HepG2 (cell line): ENCODE data around the gene SMYD1. TPM values are rescaled to one million over a fixed set of nuclear protein-coding genes. Genes with fewer than 3 reads are reported as not detected.

Experiments used
- ATAC-seq: fragments of 200-7000 bp; cut with Tn5 transposase; 3 replicates; pipeline ENCODE4 v1.9.1; 2020; ENCODE audit warnings: mild to moderate bottlenecking, moderate library complexity
- BruUV-seq: library from RNA; stranded (reverse); fragments of 400-500 nt; replicated peaks from 2 replicates; lab custom pipeline; 2021; lab: Mats Ljungman, UMichigan
- CTCF ChIA-PET: fragments of 300-600 bp; formaldehyde crosslinking; extraction: SDS; loops from one replicate; lab custom pipeline; 2021; ENCODE audit warnings: low total read pairs, inconsistent platforms, low intra/inter-chr PET ratio; lab: Yijun Ruan, JAX
- POLR2A ChIA-PET: fragments of 350-600 bp; sonication (Branson Sonifier 250); formaldehyde crosslinking; loops from one replicate; lab custom pipeline; 2020; ENCODE audit warnings: antibody characterized with exemption, inconsistent platforms; lab: Yijun Ruan, JAX
- DNase-seq: peaks from one replicate; pipeline ENCODE4 v3.0.0-alpha.2; 2015; ENCODE audit warnings: low spot score
- FAIRE-seq: peaks from 3 replicates; lab custom pipeline; 2011; peaks lifted over from hg19 to GRCh38; lab: Jason Lieb, UNC
- H2AFZ ChIP-seq: one replicate; pipeline ENCODE4 v1.6.1; 2011; ENCODE audit warnings: low read length, inconsistent platforms
- H3K27ac ChIP-seq: fragments of 300-600 bp; 3 replicates; pipeline ENCODE4 v1.8.0; 2011; ENCODE audit warnings: mixed run types, mild to moderate bottlenecking, mixed read lengths, low read length, inconsistent platforms; ENCODE audit not compliant: insufficient read depth; ENCODE audit errors: extremely low read length
- H3K27me3 ChIP-seq, 2 experiments: fragments of 200-600 bp in 1 of 2; 2 replicates in 1 of 2; 3 replicates in 1 of 2; pipeline versions ENCODE4 v1.6.0 to v1.8.0; 2011; ENCODE audit warnings: low read length in 2 of 2, mild to moderate bottlenecking in 2 of 2, moderate library complexity in 2 of 2, inconsistent platforms in 1 of 2; ENCODE audit not compliant: insufficient read depth in 2 of 2, control insufficient read depth in 1 of 2
- H3K36me3 ChIP-seq, 2 experiments: fragments of 200-600 bp in 1 of 2; replicated peaks in 1 of 2; 2 replicates in 1 of 2; 3 replicates in 1 of 2; pipeline versions ENCODE4 v1.5.1 to v1.8.0; 2011; ENCODE audit warnings: low read length in 2 of 2, inconsistent platforms in 1 of 2; ENCODE audit not compliant: insufficient read depth in 2 of 2, control insufficient read depth in 1 of 2
- H3K4me1 ChIP-seq: 2 replicates; pipeline ENCODE4 v1.5.1; 2012; ENCODE audit warnings: low read length, inconsistent platforms; ENCODE audit not compliant: insufficient read depth
- H3K4me2 ChIP-seq: 2 replicates; pipeline ENCODE4 v1.6.0; 2011; ENCODE audit warnings: low read depth, low read length, inconsistent platforms
- H3K4me3 ChIP-seq, 3 experiments: fragments of 200-600 bp in 1 of 3; sonication (generic), shearing (Covaris generic) in 1 of 3; replicated peaks in 1 of 3; 2 replicates each; pipeline ENCODE4 v1.5.1; 2011 to 2016; ENCODE audit warnings: low read length in 3 of 3, inconsistent platforms in 2 of 3, low read depth in 2 of 3, mild to moderate bottlenecking in 2 of 3, control low read depth in 1 of 3, mixed read lengths in 1 of 3; ENCODE audit not compliant: insufficient read depth in 1 of 3
- H3K79me2 ChIP-seq: one replicate; pipeline ENCODE4 v1.6.1; 2011; ENCODE audit warnings: low read length, inconsistent platforms; ENCODE audit not compliant: insufficient read depth
- H3K9ac ChIP-seq: 2 replicates; pipeline ENCODE4 v1.6.0; 2011; ENCODE audit warnings: mild to moderate bottlenecking, low read depth, low read length, inconsistent platforms; ENCODE audit not compliant: insufficient read depth
- H3K9me3 ChIP-seq: 2 replicates; pipeline ENCODE4 v1.5.1; 2012; ENCODE audit warnings: mild to moderate bottlenecking, low read length
- H4K20me1 ChIP-seq: 2 replicates; pipeline ENCODE4 v1.6.0; 2011; ENCODE audit warnings: inconsistent platforms, mild to moderate bottlenecking, low read length, moderate library complexity; ENCODE audit not compliant: insufficient read depth
- BRF2 ChIP-seq: sonication (generic); formaldehyde crosslinking; IDR thresholded peaks from 2 replicates; pipeline ENCODE4 v1.8.1; 2022; ENCODE audit warnings: mild to moderate bottlenecking, missing genetic modification reagents
- ETV5 ChIP-seq: IDR thresholded peaks from 2 replicates; pipeline ENCODE4 v1.6.1; 2018; ENCODE audit warnings: missing biosample characterization, missing genetic modification reagents, inconsistent platforms, borderline replicate concordance
- FIP1L1 ChIP-seq: fragments of 200-400 bp; formaldehyde crosslinking; IDR thresholded peaks from 2 replicates; pipeline ENCODE4 v1.6.1; 2018; ENCODE audit warnings: low read depth, mild to moderate bottlenecking, low read length, moderate library complexity, borderline replicate concordance; ENCODE audit not compliant: insufficient read depth
- HOXD1 ChIP-seq: sonication (generic); formaldehyde crosslinking; IDR thresholded peaks from 2 replicates; pipeline ENCODE4 v1.5.0; 2020; ENCODE audit warnings: missing genetic modification reagents
- KDM3A ChIP-seq: IDR thresholded peaks from 2 replicates; pipeline ENCODE4 v1.6.1; 2018; ENCODE audit warnings: low read depth, missing compliant biosample characterization
- POLR2A ChIP-seq, 2 experiments: IDR thresholded peaks; 2 replicates each; pipeline ENCODE4 v1.6.1; 2011; ENCODE audit warnings: low read depth in 2 of 2, low read length in 2 of 2, mild to moderate bottlenecking in 1 of 2, moderate library complexity in 1 of 2; ENCODE audit not compliant: insufficient read depth in 1 of 2
- RERE ChIP-seq: IDR thresholded peaks from 2 replicates; pipeline ENCODE4 v1.6.1; 2016; ENCODE audit warnings: low read depth, missing genetic modification reagents, missing compliant biosample characterization
- SAP130 ChIP-seq: IDR thresholded peaks from 2 replicates; pipeline ENCODE4 v1.6.1; 2016; ENCODE audit warnings: low read depth
- SOX5 ChIP-seq: IDR thresholded peaks from 2 replicates; pipeline ENCODE4 v1.6.1; 2016; ENCODE audit warnings: borderline replicate concordance
- TOE1 ChIP-seq: sonication (generic); formaldehyde crosslinking; IDR thresholded peaks from 2 replicates; pipeline ENCODE4 v1.4.0; 2020; ENCODE audit warnings: mild to moderate bottlenecking, missing genetic modification reagents
- ZFX ChIP-seq: sonication (generic); formaldehyde crosslinking; IDR thresholded peaks from 2 replicates; pipeline ENCODE4 v1.4.0; 2020; ENCODE audit warnings: mild to moderate bottlenecking, low read depth, missing genetic modification reagents, moderate library complexity
- ZNF124 ChIP-seq: sonication (generic); formaldehyde crosslinking; IDR thresholded peaks from 2 replicates; pipeline ENCODE4 v1.4.0; 2020; ENCODE audit warnings: missing genetic modification reagents
- ZNF33B ChIP-seq: sonication (generic); formaldehyde crosslinking; IDR thresholded peaks from 2 replicates; pipeline ENCODE4 v1.5.1; 2020; ENCODE audit warnings: mild to moderate bottlenecking, missing genetic modification reagents
- ZNF512B ChIP-seq: sonication (generic); formaldehyde crosslinking; IDR thresholded peaks from 2 replicates; pipeline ENCODE4 v1.5.1; 2020; ENCODE audit warnings: missing genetic modification reagents, mild to moderate bottlenecking, borderline replicate concordance
- ZNF557 ChIP-seq: sonication (generic); formaldehyde crosslinking; IDR thresholded peaks from 2 replicates; pipeline ENCODE4 v1.4.0; 2020; ENCODE audit warnings: missing genetic modification reagents
- WGBS: methylation state at CpG from one replicate; pipeline ENCODE4 v1.1.6; 2017; ENCODE audit warnings: low lambda C conversion rate; 5-methylcytosine and 5-hydroxymethylcytosine counted together
- in situ Hi-C: cut with HindIII; loops from 2 replicates; pipeline ENCODE4 v1.10.0; 2017; ENCODE audit warnings: low pct_unique_long_range_greater_than_20kb; ENCODE audit not compliant: extremely low pct_ligation_motif_present
- intact Hi-C: fragments of 100-400 bp; cut with micrococcal nuclease; formaldehyde crosslinking; loops from one replicate; pipeline ENCODE4 v1.10.0; 2022; ENCODE audit not compliant: unreplicated experiment
- polyA plus RNA-seq, 8 experiments: library from polyadenylated mRNA; depleted of rRNA in 3 of 8; stranded (reverse) in 7 of 8; unstranded in 1 of 8; fragments of >200 nt; fragmentation: Illumina TruSeq in 4 of 8; extraction: Trizol in 4 of 8; gene quantifications; 2 replicates each; pipeline versions ENCODE4 v1.2.1 to v1.2.3, GENCODE V29; 2011 to 2016; ENCODE audit warnings: low read depth in 4 of 8, missing spikeins in 1 of 8, mixed read lengths in 1 of 8; ENCODE audit not compliant: insufficient read depth in 1 of 8
- total RNA-seq, 5 experiments: library from RNA; depleted of rRNA; stranded (reverse); fragments of >200 nt; fragmentation: Illumina TruSeq; extraction: Trizol; gene quantifications; 2 replicates each; pipeline ENCODE4 v1.2.3, GENCODE V29; 2016; ENCODE audit warnings: low read depth in 1 of 5

The SMYD1 gene
- total and polyA plus RNA-seq, 2 of the 13 experiments (the other 11 are each of a cell fraction or from before 2014, with no cell fraction given) = not detected

GRCh38 chr2:88159955-88160415 is 92.4 kb downstream of the SMYD1 start:
- Histone ChIP-seq H3K9me3 (no peaks in the 10 kb centered on the region), H3K27me3 (0 out of 5 replicates have a peak, but pooled peaks cover 0 to 11% of the 10 kb centered on the region in 2 experiments), H3K4me1 (peaks cover 40% of the 10 kb centered on the region), H3K27ac (no peak overlapping the region), H4K20me1 (no peaks in the 10 kb centered on the region), H3K36me3 (no peaks in the 10 kb centered on the region), H2AFZ (no peak overlapping the region), H3K9ac (peak overlapping the region; percentile 34; the same call in 1 of the 2 replicates), H3K4me3 (peak overlapping the region in 1 of 3 experiments; percentile 35; a peak in 1 of 6 replicates), H3K4me2 (peak overlapping the region; percentile 74), H3K79me2 (no peaks in the 10 kb centered on the region)
- in situ Hi-C loops = loop anchor here (5.0 kb wide), 1 partner anchor 98 kb away; no protein-coding TSS in a partner anchor
- FAIRE-seq (peak; percentile 86), ATAC-seq (peak; percentile 85), DNase-seq (peak; percentile 82)
- 3% methylated on average over 4 of the region's 5 CpGs for WGBS
- intact Hi-C loops = loop anchor here (1.0 to 2.0 kb wide), 4 partner anchors 32 to 143 kb away; partner anchors contain the start of gene FABP1
- ChIA-PET CTCF (interaction anchor here (1.2 to 5.5 kb wide), 3 partner anchors 63 to 158 kb away, joined by 3 to 76 read pairs (median 7); no protein-coding TSS in a partner anchor), POLR2A (interaction anchor here (0.7 to 2.3 kb wide), 9 partner anchors 14 to 144 kb away, joined by 3 to 20 read pairs (median 4); partner anchors contain the start of genes FABP1 and RNU2-63P)
- BruUV-seq = no TSS peak
- TF ChIP-seq ZFX (CRISPR knock-in tag) = no peak
- peak; percentile 79; the same call in 1 of the 2 replicates for TF ChIP-seq ZNF124 (CRISPR knock-in tag)
- no peak for TF ChIP-seq FIP1L1
- TF ChIP-seq POLR2A (IDR thresholded peaks at IDR 0.05; ENCODE audit: insufficient read depth in 1 of 2, low read depth in 2 of 2, low read length in 2 of 2) = no peak
- 0 out of 2 replicates have a peak, but pooled peaks have one; percentile 92 for TF ChIP-seq TOE1 (CRISPR knock-in tag)
- peak; percentile 68; the same call in 1 of the 2 replicates for TF ChIP-seq KDM3A (CRISPR knock-in tag)
- no peak for TF ChIP-seq ZNF557 (CRISPR knock-in tag)
- no peak for TF ChIP-seq ZNF512B (CRISPR knock-in tag)
- peak; percentile 69 for TF ChIP-seq SOX5 (CRISPR knock-in tag)
- TF ChIP-seq ZNF33B (CRISPR knock-in tag) = no peak
- TF ChIP-seq RERE (CRISPR knock-in tag) = no peak
- TF ChIP-seq SAP130 = peak; percentile 38; the same call in 1 of the 2 replicates
- no peak for TF ChIP-seq HOXD1
- no peak; the same call in 1 of the 2 replicates for TF ChIP-seq ETV5 (CRISPR knock-in tag)
- 0 out of 2 replicates have a peak, but pooled peaks have one; percentile 23 for TF ChIP-seq BRF2 (CRISPR knock-in tag)
